Astrocyte of the spinal cord (primary cell): ENCODE measurements around the gene KANK3.

ENCODE experiments used
- DNase-seq: peaks from one replicate; pipeline ENCODE4 v3.0.0; 2011; ENCODE audit warnings: low read depth, low spot score
- H3K4me3 ChIP-seq: 2 replicates; pipeline ENCODE4 v1.5.1; 2011; ENCODE audit warnings: low read depth, mild to moderate bottlenecking, low read length, moderate library complexity
- CTCF ChIP-seq: IDR thresholded peaks from 2 replicates; pipeline ENCODE4 v1.5.1; 2012; ENCODE audit warnings: low read depth, mild to moderate bottlenecking, low read length, inconsistent platforms
- in situ Hi-C: cut with HindIII; loops from 2 replicates; pipeline ENCODE4 v1.10.0; 2017; ENCODE audit warnings: low sequenced_read_pairs

The KANK3 gene

GRCh38 chr19:8373867-8374813 is 31.1 kb upstream of the KANK3 start:
- TF ChIP-seq CTCF: no peak
- H3K4me3 ChIP-seq: no peak overlapping the region
- in situ Hi-C loops: no loop called here
- DNase-seq: peak; percentile 42

GRCh38 chr19:8371011-8371804 is 28.1 kb upstream of the KANK3 start:
- in situ Hi-C loops: no loop called here
- TF ChIP-seq CTCF: no peak
- H3K4me3 ChIP-seq: no peak overlapping the region
- DNase-seq: no peak

GRCh38 chr19:8370176-8371010 is 27.3 kb upstream of the KANK3 start:
- DNase-seq: no peak
- in situ Hi-C loops: no loop called here
- no peak for TF ChIP-seq CTCF
- no peak overlapping the region for H3K4me3 ChIP-seq

GRCh38 chr19:8367327-8368001 is 24.4 kb upstream of the KANK3 start:
- DNase-seq: peak; percentile 96
- TF ChIP-seq CTCF: no peak
- in situ Hi-C loops: no loop called here
- no peak overlapping the region for H3K4me3 ChIP-seq

GRCh38 chr19:8366961-8367326 is 23.9 kb upstream of the KANK3 start:
- TF ChIP-seq CTCF: no peak
- no peak overlapping the region for H3K4me3 ChIP-seq
- in situ Hi-C loops: no loop called here
- no peak for DNase-seq
